ENCODE data around the gene EPN1.

Gene EPN1

GRCh38 chr19:55647732-55648584 lies 27.1 kb upstream of the EPN1 start, which contains the start of gene CCDC106:
Gene CCDC106 (plus strand): TSS chr19:55648212. CDS start chr19:55649047, 835 bp downstream.
- DNase-seq (ENCODE audit: extremely low read depth, low read depth) = no peak
- no peak for TF ChIP-seq CTCF (IDR thresholded peaks at IDR 0.05; ENCODE audit: low read depth, low read length)

GRCh38 chr19:55648585-55649267 lies 26.3 kb upstream of the EPN1 start:
- no peak for TF ChIP-seq CTCF (IDR thresholded peaks at IDR 0.05; ENCODE audit: low read depth, low read length)
- DNase-seq (ENCODE audit: extremely low read depth, low read depth) = no peak

DNA sequence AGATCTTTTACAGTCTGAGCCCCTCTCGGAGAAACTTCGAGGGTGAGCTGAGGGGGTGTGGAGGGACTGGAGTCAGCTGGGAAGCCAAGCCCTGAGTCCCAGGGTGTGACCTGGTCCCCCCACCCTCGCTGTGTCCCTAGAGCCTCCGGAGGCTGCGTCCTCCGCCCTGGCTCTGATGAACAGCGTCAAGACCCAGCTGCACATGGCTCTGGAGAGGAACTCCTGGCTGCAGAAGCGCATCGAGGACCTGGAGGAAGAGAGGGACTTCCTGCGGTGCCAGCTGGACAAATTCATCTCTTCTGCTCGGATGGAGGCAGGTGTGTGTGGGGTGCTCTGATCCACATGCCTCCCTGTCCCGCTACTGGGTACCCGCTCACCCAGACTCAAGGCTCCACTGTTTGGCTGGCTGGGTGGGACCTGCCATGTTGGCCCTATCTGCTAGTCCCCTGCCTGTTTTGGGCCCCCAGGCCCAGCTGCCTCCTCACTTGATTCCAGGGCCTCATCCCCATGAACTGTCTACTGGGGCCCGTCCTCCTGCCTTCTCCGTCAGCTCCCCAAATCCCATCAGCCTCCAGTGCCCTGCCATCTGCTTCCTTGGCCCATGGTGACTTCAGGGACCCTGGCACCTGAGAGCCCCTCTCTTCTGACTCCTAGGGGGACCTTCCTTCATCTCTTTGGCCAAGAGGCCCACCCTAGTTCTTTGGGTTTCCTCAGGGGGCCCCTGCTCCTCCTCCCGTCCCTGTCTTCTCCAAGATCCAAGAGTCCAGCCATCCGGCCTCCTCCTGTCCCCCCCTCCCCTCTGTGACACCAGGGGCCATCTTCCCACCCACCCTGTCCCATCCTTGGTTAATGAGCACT lies 25.5 kb upstream of the EPN1 start:
- no peak for DNase-seq (ENCODE audit: extremely low read depth, low read depth)
- TF ChIP-seq CTCF (IDR thresholded peaks at IDR 0.05; ENCODE audit: low read depth, low read length) = no peak

GRCh38 chr19:55650126-55650557 lies 24.9 kb upstream of the EPN1 start:
- DNase-seq (ENCODE audit: extremely low read depth, low read depth) = no peak
- TF ChIP-seq CTCF (IDR thresholded peaks at IDR 0.05; ENCODE audit: low read depth, low read length) = no peak

DNA sequence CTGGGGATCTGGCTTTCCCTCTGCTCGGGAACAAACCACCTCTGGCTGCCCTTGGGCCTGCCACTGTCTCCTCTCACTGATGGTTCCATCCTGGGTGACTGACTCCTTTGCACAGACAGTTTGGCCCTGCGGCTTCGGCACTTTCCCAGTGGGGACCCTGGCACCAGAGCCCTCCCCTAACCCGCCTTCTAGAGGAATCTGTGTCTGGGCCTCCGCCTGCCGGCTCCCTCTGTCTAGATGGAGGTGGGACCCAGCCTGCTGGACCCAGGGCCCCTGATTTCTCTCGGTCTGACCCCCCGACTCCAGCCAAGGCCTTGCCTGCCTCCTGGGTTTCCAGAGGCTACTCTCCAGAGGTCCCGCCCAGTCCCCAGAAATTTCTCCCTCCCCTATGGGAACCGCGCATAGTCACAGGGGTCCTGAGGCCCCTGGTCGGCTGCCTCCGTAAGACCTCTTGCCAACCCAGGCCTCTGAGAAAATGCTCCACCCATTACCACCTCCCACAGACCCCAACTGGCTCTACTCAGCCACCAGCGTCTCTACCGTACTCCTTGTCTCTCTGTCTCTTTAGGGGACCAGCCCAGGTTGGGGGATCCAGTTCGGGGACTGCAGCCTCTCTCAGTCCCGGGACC lies 24.3 kb upstream of the EPN1 start:
- DNase-seq (ENCODE audit: extremely low read depth, low read depth) = no peak
- TF ChIP-seq CTCF (IDR thresholded peaks at IDR 0.05; ENCODE audit: low read depth, low read length) = no peak

GRCh38 chr19:55651236-55651635 lies 23.8 kb upstream of the EPN1 start:
- no peak for TF ChIP-seq CTCF (IDR thresholded peaks at IDR 0.05; ENCODE audit: low read depth, low read length)
- no peak for DNase-seq (ENCODE audit: extremely low read depth, low read depth)
